ENCODE measurements around the gene PROSER2. TPM values are rescaled to one million over a fixed set of nuclear protein-coding genes. Genes with fewer than 3 reads are reported as not detected.

Gene PROSER2
- total RNA-seq, 1 experiment from 2014 or later: 4.1 TPM

DNA sequence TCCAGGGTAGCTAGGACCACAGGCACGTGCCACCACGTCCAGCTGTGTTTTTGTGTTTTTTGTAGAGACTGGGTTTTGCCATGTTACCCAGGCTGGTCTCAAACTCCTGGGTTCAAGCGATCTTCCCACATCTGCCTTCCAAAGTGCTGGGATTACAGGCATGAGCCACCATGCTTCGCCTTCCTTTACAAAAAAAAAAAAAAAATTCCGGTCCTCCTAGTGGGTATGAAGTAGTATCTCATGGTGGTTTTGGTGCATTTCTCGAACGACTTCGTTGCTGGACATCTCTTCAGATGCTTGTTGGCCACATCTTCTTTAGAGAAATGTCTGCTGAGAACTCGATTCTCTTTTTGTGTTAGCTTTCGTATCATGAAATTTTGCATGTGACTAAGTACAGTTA, 3.9 kb downstream of the PROSER2 start:
- no peak for ATAC-seq
- no peak for TF ChIP-seq SIN3A (IDR thresholded peaks at IDR 0.05; ENCODE audit: borderline replicate concordance, insufficient read depth, low read depth, low read length)
- POLR2A ChIA-PET: no interaction called here
- no peaks in the 10 kb centered on the region for H3K9me3 ChIP-seq (ENCODE audit: control insufficient read depth, insufficient read depth, low read depth, low read length)
- H3K36me3 ChIP-seq (ENCODE audit: control insufficient read depth, insufficient read depth, low read length): peaks cover 4% of the 10 kb centered on the region; the same call in 1 of the 2 replicates
- CTCF ChIA-PET: no interaction called here
- H3K4me3 ChIP-seq (ENCODE audit: low read depth in 2 of 2, low read length in 2 of 2): no peak overlapping the region
- intact Hi-C loops (cut with micrococcal nuclease; ENCODE audit: unreplicated experiment) (no loop called here), in situ Hi-C loops (cut with HindIII; ENCODE audit: low pct_unique_long_range_greater_than_20kb, low sequenced_read_pairs) (no loop called here)
- H3K27ac ChIP-seq (ENCODE audit: low read length): no peak overlapping the region
- no TSS peak for BruUV-seq (replicated peaks)
- H3K4me1 ChIP-seq (ENCODE audit: control insufficient read depth, insufficient read depth, low read length): peaks cover 9% of the 10 kb centered on the region
- H3K27me3 ChIP-seq (ENCODE audit: control insufficient read depth, insufficient read depth, low read length): peaks cover 2% of the 10 kb centered on the region; the same call in 1 of the 2 replicates
- DNase-seq (ENCODE audit: low read depth, low spot score): no peak

DNA sequence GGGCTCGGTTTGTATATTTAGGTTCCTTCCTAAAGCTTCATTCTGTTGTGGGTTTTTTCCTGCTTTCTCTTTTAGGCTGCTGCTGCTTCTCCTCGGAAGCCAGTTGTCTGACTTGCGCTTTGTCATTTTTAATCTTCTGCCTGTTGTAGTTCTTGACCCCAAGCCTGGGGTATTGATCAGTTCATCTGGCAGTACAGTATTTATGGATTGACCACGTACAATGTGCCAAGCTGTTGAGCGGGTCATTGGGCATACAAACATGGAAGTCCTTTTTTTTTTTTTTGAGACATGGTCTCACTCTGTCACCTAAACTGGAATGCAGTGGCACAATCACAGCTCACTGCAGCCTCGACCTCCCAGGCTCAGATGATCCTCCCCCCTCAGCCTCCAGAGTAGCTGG, 4.3 kb downstream of the PROSER2 start:
- peaks cover 2% of the 10 kb centered on the region; the same call in 1 of the 2 replicates for H3K27me3 ChIP-seq (ENCODE audit: control insufficient read depth, insufficient read depth, low read length)
- TF ChIP-seq POLR2AphosphoS5 (IDR thresholded peaks at IDR 0.05; ENCODE audit: low read depth, low read length): no peak
- TF ChIP-seq, protein P1, sequence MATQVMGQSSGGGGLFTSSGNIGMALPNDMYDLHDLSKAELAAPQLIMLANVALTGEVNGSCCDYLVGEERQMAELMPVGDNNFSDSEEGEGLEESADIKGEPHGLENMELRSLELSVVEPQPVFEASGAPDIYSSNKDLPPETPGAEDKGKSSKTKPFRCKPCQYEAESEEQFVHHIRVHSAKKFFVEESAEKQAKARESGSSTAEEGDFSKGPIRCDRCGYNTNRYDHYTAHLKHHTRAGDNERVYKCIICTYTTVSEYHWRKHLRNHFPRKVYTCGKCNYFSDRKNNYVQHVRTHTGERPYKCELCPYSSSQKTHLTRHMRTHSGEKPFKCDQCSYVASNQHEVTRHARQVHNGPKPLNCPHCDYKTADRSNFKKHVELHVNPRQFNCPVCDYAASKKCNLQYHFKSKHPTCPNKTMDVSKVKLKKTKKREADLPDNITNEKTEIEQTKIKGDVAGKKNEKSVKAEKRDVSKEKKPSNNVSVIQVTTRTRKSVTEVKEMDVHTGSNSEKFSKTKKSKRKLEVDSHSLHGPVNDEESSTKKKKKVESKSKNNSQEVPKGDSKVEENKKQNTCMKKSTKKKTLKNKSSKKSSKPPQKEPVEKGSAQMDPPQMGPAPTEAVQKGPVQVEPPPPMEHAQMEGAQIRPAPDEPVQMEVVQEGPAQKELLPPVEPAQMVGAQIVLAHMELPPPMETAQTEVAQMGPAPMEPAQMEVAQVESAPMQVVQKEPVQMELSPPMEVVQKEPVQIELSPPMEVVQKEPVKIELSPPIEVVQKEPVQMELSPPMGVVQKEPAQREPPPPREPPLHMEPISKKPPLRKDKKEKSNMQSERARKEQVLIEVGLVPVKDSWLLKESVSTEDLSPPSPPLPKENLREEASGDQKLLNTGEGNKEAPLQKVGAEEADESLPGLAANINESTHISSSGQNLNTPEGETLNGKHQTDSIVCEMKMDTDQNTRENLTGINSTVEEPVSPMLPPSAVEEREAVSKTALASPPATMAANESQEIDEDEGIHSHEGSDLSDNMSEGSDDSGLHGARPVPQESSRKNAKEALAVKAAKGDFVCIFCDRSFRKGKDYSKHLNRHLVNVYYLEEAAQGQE (IDR thresholded peaks at IDR 0.05; ENCODE audit: insufficient read depth in 1 of 2, low read depth in 2 of 2, low read length in 1 of 2): no peak
- TF ChIP-seq, protein P2, sequence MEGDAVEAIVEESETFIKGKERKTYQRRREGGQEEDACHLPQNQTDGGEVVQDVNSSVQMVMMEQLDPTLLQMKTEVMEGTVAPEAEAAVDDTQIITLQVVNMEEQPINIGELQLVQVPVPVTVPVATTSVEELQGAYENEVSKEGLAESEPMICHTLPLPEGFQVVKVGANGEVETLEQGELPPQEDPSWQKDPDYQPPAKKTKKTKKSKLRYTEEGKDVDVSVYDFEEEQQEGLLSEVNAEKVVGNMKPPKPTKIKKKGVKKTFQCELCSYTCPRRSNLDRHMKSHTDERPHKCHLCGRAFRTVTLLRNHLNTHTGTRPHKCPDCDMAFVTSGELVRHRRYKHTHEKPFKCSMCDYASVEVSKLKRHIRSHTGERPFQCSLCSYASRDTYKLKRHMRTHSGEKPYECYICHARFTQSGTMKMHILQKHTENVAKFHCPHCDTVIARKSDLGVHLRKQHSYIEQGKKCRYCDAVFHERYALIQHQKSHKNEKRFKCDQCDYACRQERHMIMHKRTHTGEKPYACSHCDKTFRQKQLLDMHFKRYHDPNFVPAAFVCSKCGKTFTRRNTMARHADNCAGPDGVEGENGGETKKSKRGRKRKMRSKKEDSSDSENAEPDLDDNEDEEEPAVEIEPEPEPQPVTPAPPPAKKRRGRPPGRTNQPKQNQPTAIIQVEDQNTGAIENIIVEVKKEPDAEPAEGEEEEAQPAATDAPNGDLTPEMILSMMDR (IDR thresholded peaks at IDR 0.05): no peak
- TF ChIP-seq TCF7L2 (IDR thresholded peaks at IDR 0.05; ENCODE audit: low read depth, low read length): no peak
- no peak for TF ChIP-seq SIN3A (IDR thresholded peaks at IDR 0.05; ENCODE audit: borderline replicate concordance, insufficient read depth, low read depth, low read length)
- DNase-seq (ENCODE audit: low read depth, low spot score) (no peak), ATAC-seq (no peak)
- no peak overlapping the region for H3K27ac ChIP-seq (ENCODE audit: low read length)
- H3K4me3 ChIP-seq (ENCODE audit: low read depth in 2 of 2, low read length in 2 of 2): no peak overlapping the region
- intact Hi-C loops (cut with micrococcal nuclease; ENCODE audit: unreplicated experiment) (no loop called here), in situ Hi-C loops (cut with HindIII; ENCODE audit: low pct_unique_long_range_greater_than_20kb, low sequenced_read_pairs) (no loop called here)
- peaks cover 11% of the 10 kb centered on the region for H3K4me1 ChIP-seq (ENCODE audit: control insufficient read depth, insufficient read depth, low read length)
- CTCF ChIA-PET: interaction anchor here (0.6 kb wide), 1 partner anchor 25 kb away, joined by 3 read pairs; no protein-coding TSS in a partner anchor
- BruUV-seq (replicated peaks): no TSS peak
- H3K9me3 ChIP-seq (ENCODE audit: control insufficient read depth, insufficient read depth, low read depth, low read length): no peaks in the 10 kb centered on the region
- POLR2A ChIA-PET: interaction anchor here (0.6 kb wide), 1 partner anchor 41 kb away, joined by 6 read pairs; no protein-coding TSS in a partner anchor
- H3K36me3 ChIP-seq (ENCODE audit: control insufficient read depth, insufficient read depth, low read length): peaks cover 4% of the 10 kb centered on the region; the same call in 1 of the 2 replicates

DNA sequence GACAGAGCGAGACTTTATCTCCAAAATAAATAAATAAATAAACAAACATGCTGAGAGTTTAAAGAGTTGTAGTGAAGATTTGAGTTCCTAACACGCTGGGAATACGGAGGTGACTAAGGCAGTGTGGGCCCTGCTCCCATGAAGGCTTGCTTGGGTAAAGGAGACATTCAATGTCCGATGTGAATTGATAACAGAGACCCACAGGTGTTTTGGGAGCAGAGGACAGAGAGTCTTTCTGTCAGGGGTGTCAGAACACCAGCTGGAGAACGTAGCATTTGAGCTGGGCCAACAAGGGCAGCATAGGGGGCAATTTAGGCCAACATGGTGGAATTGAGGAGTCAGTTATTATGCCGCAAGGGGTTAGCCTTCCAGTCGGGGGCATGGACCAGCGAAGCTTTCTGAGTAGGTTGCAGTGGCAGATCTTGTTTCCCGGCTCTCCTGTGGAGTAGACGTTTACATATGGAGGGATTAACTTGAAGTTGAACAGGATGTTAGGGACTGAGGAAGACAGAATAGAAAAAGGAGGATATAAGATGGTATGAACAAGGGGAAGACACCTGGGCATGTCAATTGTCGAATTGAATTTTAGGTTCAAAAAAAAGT, 5.6 kb downstream of the PROSER2 start:
- TF ChIP-seq SIN3A (IDR thresholded peaks at IDR 0.05; ENCODE audit: borderline replicate concordance, insufficient read depth, low read depth, low read length) (no peak), TCF7L2 (IDR thresholded peaks at IDR 0.05; ENCODE audit: low read depth, low read length) (no peak), POLR2AphosphoS5 (IDR thresholded peaks at IDR 0.05; ENCODE audit: low read depth, low read length) (no peak)
- TF ChIP-seq, protein P2 (IDR thresholded peaks at IDR 0.05): no peak
- TF ChIP-seq, protein P1 (IDR thresholded peaks at IDR 0.05; ENCODE audit: insufficient read depth in 1 of 2, low read depth in 2 of 2, low read length in 1 of 2): no peak
- no peaks in the 10 kb centered on the region for H3K9me3 ChIP-seq (ENCODE audit: control insufficient read depth, insufficient read depth, low read depth, low read length)
- H3K27ac ChIP-seq (ENCODE audit: low read length): no peak overlapping the region
- intact Hi-C loops (cut with micrococcal nuclease; ENCODE audit: unreplicated experiment): no loop called here
- H3K4me3 ChIP-seq (ENCODE audit: low read depth in 2 of 2, low read length in 2 of 2): no peak overlapping the region
- ATAC-seq (no peak), DNase-seq (ENCODE audit: low read depth, low spot score) (no peak)
- no TSS peak for BruUV-seq (replicated peaks)
- ChIA-PET CTCF (no interaction called here), POLR2A (interaction anchor here (0.6 kb wide), 1 partner anchor 204 kb away, joined by 14 read pairs; no protein-coding TSS in a partner anchor)
- H3K36me3 ChIP-seq (ENCODE audit: control insufficient read depth, insufficient read depth, low read length): peaks cover 1% of the 10 kb centered on the region; the same call in 1 of the 2 replicates
- in situ Hi-C loops (cut with HindIII; ENCODE audit: low pct_unique_long_range_greater_than_20kb, low sequenced_read_pairs): no loop called here
- peaks cover 2% of the 10 kb centered on the region; the same call in 1 of the 2 replicates for H3K27me3 ChIP-seq (ENCODE audit: control insufficient read depth, insufficient read depth, low read length)
- H3K4me1 ChIP-seq (ENCODE audit: control insufficient read depth, insufficient read depth, low read length): peaks cover 11% of the 10 kb centered on the region

All from Panc1 (cell line).